Activated T-helper 1 cell treated with anti-CD3 and anti-CD28 coated beads, Interleukin-12 subunit alpha, Interleukin-12 subunit beta, Interleukin-2, Interleukin-4 antibody, amounts not matched to agents 30 ng/mL and 10 ng/mL and 1 ng/mL, durations not matched to agents 14 hours and 24 hours and 36 hours (primary cell): Measurements from ENCODE around the gene EPOP. TPM values are rescaled to one million over a fixed set of nuclear protein-coding genes. Genes with fewer than 3 reads are reported as not detected.
A peak's percentile ranks its signal among the peaks of the same experiment; 100 is the strongest.

Source experiments
- DNase-seq: peaks from one replicate; pipeline ENCODE4 v3.0.0; 2021; ENCODE audit warnings: low spot score
- H3K27ac Mint-ChIP-seq: one replicate; pipeline ENCODE4 v1.8.0; 2021; ENCODE audit warnings: mild to moderate bottlenecking, mixed read lengths
- H3K27me3 Mint-ChIP-seq: one replicate; pipeline ENCODE4 v1.8.0; 2022; ENCODE audit warnings: mild to moderate bottlenecking, moderate library complexity, mixed read lengths; ENCODE audit not compliant: insufficient read depth
- H3K36me3 Mint-ChIP-seq: one replicate; pipeline ENCODE4 v1.8.0; 2021; ENCODE audit warnings: low read depth, mixed read lengths
- H3K4me1 Mint-ChIP-seq: one replicate; pipeline ENCODE4 v1.8.0; 2021; ENCODE audit warnings: low read depth, mixed read lengths
- H3K4me3 Mint-ChIP-seq: one replicate; pipeline ENCODE4 v1.8.0; 2021; ENCODE audit warnings: mild to moderate bottlenecking, moderate library complexity, mixed read lengths
- H3K9me3 Mint-ChIP-seq: one replicate; pipeline ENCODE4 v1.8.0; 2021; ENCODE audit warnings: mixed read lengths
- intact Hi-C: fragments of 100-400 bp; cut with micrococcal nuclease; formaldehyde crosslinking; loops from one replicate; pipeline ENCODE4 v1.15.1; 2024
- total RNA-seq: library from RNA; stranded (reverse); gene quantifications from 2 replicates; pipeline ENCODE4 v1.2.3, GENCODE V29; 2022

EPOP gene
- total RNA-seq, 1 donor from 2014 or later: 56.5 TPM

- H3K4me3 Mint-ChIP-seq: peak overlapping the region; percentile 37
These were observed 2.1 kb upstream of the EPOP start for GRCh38 chr17:38676706-38677504.

GRCh38 chr17:38674014-38674748, 576 bp downstream of the EPOP start:
- peak overlapping the region; percentile 63 for H3K4me3 Mint-ChIP-seq

More at GRCh38 chr17:38676706-38677504, 2.1 kb upstream of the EPOP start:
- H3K9me3 Mint-ChIP-seq: no peaks in the 10 kb centered on the region
- H3K27me3 Mint-ChIP-seq: peaks cover 5% of the 10 kb centered on the region
- peaks cover 37% of the 10 kb centered on the region for H3K4me1 Mint-ChIP-seq
- DNase-seq: peak; percentile 75
- intact Hi-C loops: loop anchor here (1.0 to 2.0 kb wide), 5 partner anchors 24 to 122 kb away; partner anchors contain the start of genes CISD3, PIP4K2B and PSMB3
- peaks cover 6% of the 10 kb centered on the region for H3K36me3 Mint-ChIP-seq
- H3K27ac Mint-ChIP-seq: peak overlapping the region; percentile 86

GRCh38 chr17:38673707-38674013, 1.1 kb downstream of the EPOP start:
- no peaks in the 10 kb centered on the region for H3K9me3 Mint-ChIP-seq
- no peak overlapping the region for H3K27ac Mint-ChIP-seq
- H3K27me3 Mint-ChIP-seq: peaks cover 35% of the 10 kb centered on the region
- DNase-seq: no peak
- peaks cover 15% of the 10 kb centered on the region for H3K36me3 Mint-ChIP-seq
- H3K4me3 Mint-ChIP-seq: peak overlapping the region; percentile 80
- intact Hi-C loops: loop anchor here (5.0 kb wide), 1 partner anchor 479 kb away; the partner anchor contains the start of gene PLXDC1
- peaks cover 45% of the 10 kb centered on the region for H3K4me1 Mint-ChIP-seq

More at GRCh38 chr17:38674014-38674748, 576 bp downstream of the EPOP start:
- H3K36me3 Mint-ChIP-seq: peaks cover 14% of the 10 kb centered on the region
- intact Hi-C loops: loop anchor here (5.0 kb wide), 1 partner anchor 478 kb away; the partner anchor contains the start of gene PLXDC1
- peaks cover 30% of the 10 kb centered on the region for H3K27me3 Mint-ChIP-seq
- peak; percentile 28 for DNase-seq
- peaks cover 45% of the 10 kb centered on the region for H3K4me1 Mint-ChIP-seq
- H3K9me3 Mint-ChIP-seq: no peaks in the 10 kb centered on the region
- no peak overlapping the region for H3K27ac Mint-ChIP-seq

GRCh38 chr17:38672788-38673706, 1.7 kb downstream of the EPOP start:
- DNase-seq: no peak
- intact Hi-C loops: loop anchor here (5.0 kb wide), 1 partner anchor 479 kb away; the partner anchor contains the start of gene PLXDC1
- no peak overlapping the region for H3K27ac Mint-ChIP-seq

GRCh38 chr17:38671939-38672720, 2.6 kb downstream of the EPOP start:
- Mint-ChIP-seq H3K4me3 (peak overlapping the region; percentile 80), H3K36me3 (peaks cover 17% of the 10 kb centered on the region), H3K27me3 (peaks cover 50% of the 10 kb centered on the region), H3K9me3 (no peaks in the 10 kb centered on the region), H3K4me1 (peaks cover 48% of the 10 kb centered on the region), H3K27ac (no peak overlapping the region)
- intact Hi-C loops: loop anchor here (5.0 kb wide), 1 partner anchor 480 kb away; the partner anchor contains the start of gene PLXDC1
- no peak for DNase-seq

More at GRCh38 chr17:38672788-38673706, 1.7 kb downstream of the EPOP start:
- Mint-ChIP-seq H3K9me3 (no peaks in the 10 kb centered on the region), H3K27me3 (peaks cover 41% of the 10 kb centered on the region), H3K36me3 (peaks cover 17% of the 10 kb centered on the region), H3K4me3 (peak overlapping the region; percentile 80), H3K4me1 (peaks cover 45% of the 10 kb centered on the region)

GRCh38 chr17:38669520-38669919, 5.2 kb downstream of the EPOP start:
- H3K4me1 Mint-ChIP-seq: peaks cover 25% of the 10 kb centered on the region
- H3K27me3 Mint-ChIP-seq: peaks cover 54% of the 10 kb centered on the region
- H3K4me3 Mint-ChIP-seq: no peak overlapping the region
- intact Hi-C loops: loop anchor here (5.0 kb wide), 1 partner anchor 62 kb away; the partner anchor contains the start of gene SRCIN1
- no peaks in the 10 kb centered on the region for H3K9me3 Mint-ChIP-seq
- H3K36me3 Mint-ChIP-seq: peaks cover 17% of the 10 kb centered on the region
- DNase-seq: no peak
- no peak overlapping the region for H3K27ac Mint-ChIP-seq

- Mint-ChIP-seq H3K9me3 (no peaks in the 10 kb centered on the region), H3K27me3 (peaks cover 64% of the 10 kb centered on the region), H3K36me3 (peaks cover 17% of the 10 kb centered on the region), H3K4me1 (peaks cover 21% of the 10 kb centered on the region), H3K4me3 (no peak overlapping the region), H3K27ac (no peak overlapping the region)
- no peak for DNase-seq
- intact Hi-C loops: loop anchor here (1.0 to 5.0 kb wide), 5 partner anchors 60 to 245 kb away; partner anchors contain the start of gene SRCIN1
These were observed 7.0 kb downstream of the EPOP start for GRCh38 chr17:38667787-38668122.

GRCh38 chr17:38667099-38667786, 7.5 kb downstream of the EPOP start:
- peaks cover 17% of the 10 kb centered on the region for H3K4me1 Mint-ChIP-seq
- H3K36me3 Mint-ChIP-seq: peaks cover 14% of the 10 kb centered on the region
- DNase-seq: peak; percentile 54
- H3K9me3 Mint-ChIP-seq: no peaks in the 10 kb centered on the region
- intact Hi-C loops: loop anchor here (1.0 to 5.0 kb wide), 5 partner anchors 60 to 244 kb away; partner anchors contain the start of gene SRCIN1
- H3K27ac Mint-ChIP-seq: no peak overlapping the region
- H3K4me3 Mint-ChIP-seq: no peak overlapping the region
- peaks cover 64% of the 10 kb centered on the region for H3K27me3 Mint-ChIP-seq

GRCh38 chr17:38663964-38664644, 10.7 kb downstream of the EPOP start:
- no peak overlapping the region for H3K27ac Mint-ChIP-seq
- H3K4me1 Mint-ChIP-seq: peaks cover 6% of the 10 kb centered on the region
- DNase-seq: no peak
- intact Hi-C loops: no loop called here
- H3K4me3 Mint-ChIP-seq: no peak overlapping the region
- H3K27me3 Mint-ChIP-seq: peaks cover 39% of the 10 kb centered on the region
- no peaks in the 10 kb centered on the region for H3K9me3 Mint-ChIP-seq
- H3K36me3 Mint-ChIP-seq: peaks cover 2% of the 10 kb centered on the region

GRCh38 chr17:38663125-38663751, 11.5 kb downstream of the EPOP start:
- DNase-seq: no peak
- H3K36me3 Mint-ChIP-seq: no peaks in the 10 kb centered on the region
- H3K27me3 Mint-ChIP-seq: peaks cover 36% of the 10 kb centered on the region
- peaks cover 6% of the 10 kb centered on the region for H3K4me1 Mint-ChIP-seq
- H3K27ac Mint-ChIP-seq: no peak overlapping the region
- no peak overlapping the region for H3K4me3 Mint-ChIP-seq
- no peaks in the 10 kb centered on the region for H3K9me3 Mint-ChIP-seq
- intact Hi-C loops: no loop called here
